HG02852 (cell line): Measurements from ENCODE around the gene MXRA7.

Experiments
- ATAC-seq: cut with Tn5 transposase; IDR thresholded peaks from one replicate; pipeline ENCODE4 v1.9.1; 2021; ENCODE audit warnings: mild to moderate bottlenecking, moderate library complexity; ENCODE audit not compliant: unreplicated experiment

Gene MXRA7

GRCh38 chr17:76697702-76698465 is 12.9 kb downstream of the MXRA7 start:
- ATAC-seq, result no peak

- no peak for ATAC-seq
Observed at GRCh38 chr17:76696763-76697701, 13.7 kb downstream of the MXRA7 start.

- no peak for ATAC-seq
Observed at GRCh38 chr17:76695059-76695831, 15.5 kb downstream of the MXRA7 start.

DNA sequence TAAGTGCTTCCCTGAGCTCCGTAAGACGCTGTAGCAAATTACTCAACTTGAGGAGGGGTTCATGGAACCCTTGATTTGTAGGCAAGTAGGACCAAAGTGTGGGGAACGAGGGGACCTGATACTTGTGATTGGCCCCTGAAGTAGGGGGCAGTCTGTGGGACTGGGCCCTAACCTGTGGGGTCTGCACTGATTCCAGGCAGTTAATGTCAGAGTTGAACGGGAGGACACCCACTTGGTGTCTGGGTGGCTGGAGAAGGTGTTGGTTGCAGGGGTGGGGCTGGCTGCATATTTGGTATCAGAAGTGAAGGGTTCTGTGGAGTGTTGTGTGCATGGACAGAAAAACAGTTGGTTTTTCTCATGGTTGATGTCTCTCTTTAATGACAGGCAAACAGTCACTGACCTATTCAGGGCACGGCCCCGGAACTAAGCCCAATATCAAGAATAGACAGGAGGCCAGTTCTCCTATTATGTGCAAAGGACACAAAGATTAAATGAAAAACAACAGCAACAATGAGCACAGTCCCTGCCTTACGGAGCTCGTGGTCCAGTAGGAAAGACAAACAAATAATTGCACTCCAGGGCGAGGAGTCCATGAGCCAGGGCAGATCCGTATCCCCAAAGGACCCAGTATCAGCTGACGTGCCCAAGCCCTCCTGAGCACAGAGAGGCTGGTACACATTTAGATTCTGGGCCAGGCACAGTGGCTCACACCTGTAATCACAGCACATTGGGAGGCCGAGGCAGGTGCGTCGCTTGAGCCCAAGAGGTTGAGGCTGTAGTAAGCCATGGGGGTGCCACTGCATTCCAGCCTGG is 19.2 kb downstream of the MXRA7 start:
- ATAC-seq, result no peak

- no peak for ATAC-seq
Observed at GRCh38 chr17:76690596-76691280, 20.0 kb downstream of the MXRA7 start.

- no peak for ATAC-seq
Observed at GRCh38 chr17:76689859-76690258, 20.9 kb downstream of the MXRA7 start.

DNA sequence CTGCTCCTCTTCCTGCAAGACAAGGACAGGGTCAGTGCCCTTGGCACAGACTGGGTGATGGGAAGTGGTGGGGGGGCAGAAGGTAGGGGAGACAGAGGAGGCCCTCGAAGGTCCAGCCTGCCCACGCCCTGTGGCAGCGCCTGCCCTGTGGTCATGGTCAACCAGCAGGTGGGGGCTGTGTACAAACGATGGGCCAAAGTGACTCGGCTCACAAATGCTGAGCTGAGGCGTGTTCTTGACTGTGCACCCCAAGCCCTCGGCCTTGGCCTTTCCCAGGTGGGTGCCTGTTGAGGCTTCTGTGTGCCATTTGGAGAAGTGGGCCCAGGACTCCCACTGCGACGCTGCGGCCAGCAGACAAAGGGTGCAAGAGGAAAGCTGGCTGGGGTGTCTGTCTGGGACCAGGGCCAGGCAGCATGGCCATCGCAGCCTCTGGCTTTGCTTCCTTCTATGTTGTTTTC is 22.6 kb downstream of the MXRA7 start:
- ATAC-seq, result no peak

DNA sequence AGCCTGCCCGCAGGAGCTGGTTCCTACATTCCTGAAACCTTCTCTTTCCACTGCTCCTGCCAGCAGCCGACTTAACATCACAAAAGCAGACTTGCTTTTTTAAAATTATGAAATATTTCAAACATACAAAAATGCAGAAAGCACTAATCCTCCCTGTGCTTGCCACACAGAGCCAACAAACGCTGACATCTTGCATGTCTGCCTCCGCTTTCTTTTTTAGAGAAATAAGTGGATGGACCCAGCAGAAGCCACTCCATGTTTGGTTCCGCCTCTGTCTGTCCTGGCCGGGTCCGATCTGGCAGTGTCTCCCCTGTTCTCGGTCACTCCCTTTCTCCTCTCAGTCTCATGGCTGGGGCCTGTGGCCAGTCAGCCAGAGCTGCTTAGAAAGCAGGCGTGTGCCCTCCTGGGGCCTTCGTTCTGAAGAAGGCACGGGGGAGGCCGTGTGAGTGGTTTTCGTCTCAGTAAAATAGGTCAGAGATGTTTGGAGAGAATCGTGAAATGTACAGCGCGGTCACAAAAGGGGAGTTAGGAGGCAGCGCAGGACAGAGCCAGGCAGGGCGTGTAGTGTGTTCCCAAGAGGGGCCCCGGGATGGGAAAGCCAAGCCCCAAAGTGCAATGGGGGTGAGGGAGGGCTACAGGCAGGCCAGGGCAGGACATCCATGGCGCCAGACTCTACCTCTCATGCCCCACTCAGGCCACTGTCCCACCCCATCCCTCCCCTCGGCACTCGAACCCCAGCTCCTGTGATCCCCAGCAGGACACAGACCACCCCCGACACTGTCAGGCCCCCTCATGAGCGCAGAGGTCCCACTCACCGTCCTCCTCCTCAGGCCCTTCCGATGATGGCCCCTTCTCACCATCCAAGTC is 23.2 kb downstream of the MXRA7 start:
- ATAC-seq, result no peak

DNA sequence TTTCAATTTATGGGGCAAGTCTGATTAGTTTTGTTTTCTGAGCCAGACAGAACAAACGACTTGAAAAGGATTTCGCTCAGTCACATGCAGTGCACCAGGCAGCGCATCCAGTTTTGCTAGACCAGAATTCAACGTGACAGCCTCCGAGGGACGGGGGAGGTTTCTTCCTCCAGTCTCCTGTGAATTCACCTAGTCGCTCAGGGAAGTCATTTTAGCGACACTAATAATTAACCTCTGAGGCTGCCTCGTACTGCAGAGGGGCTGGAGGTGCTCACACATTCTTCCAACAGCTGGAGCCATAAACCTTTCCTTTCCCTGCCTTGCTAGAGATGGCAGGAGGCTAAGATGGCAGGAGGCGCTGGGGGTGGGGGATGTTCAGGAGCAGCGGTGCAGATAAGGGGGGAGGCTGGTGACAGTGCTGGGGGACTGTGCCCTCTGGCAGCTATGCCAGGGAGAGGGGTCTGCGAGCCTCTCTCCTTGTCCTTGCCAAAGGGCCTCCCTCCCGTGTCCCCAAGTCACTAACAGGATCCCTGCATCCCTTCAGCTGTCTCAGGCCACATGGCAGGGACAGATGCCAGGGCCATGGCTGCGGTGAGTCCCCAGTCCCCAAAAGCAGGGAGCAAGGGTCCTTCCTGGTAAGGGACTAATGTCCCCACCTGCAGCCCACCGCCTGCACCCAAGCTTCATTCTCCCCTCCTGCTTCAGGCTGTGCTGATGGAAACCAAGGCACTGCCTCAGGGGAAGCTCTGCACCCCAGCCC is 24.0 kb downstream of the MXRA7 start:
- no peak for ATAC-seq

DNA sequence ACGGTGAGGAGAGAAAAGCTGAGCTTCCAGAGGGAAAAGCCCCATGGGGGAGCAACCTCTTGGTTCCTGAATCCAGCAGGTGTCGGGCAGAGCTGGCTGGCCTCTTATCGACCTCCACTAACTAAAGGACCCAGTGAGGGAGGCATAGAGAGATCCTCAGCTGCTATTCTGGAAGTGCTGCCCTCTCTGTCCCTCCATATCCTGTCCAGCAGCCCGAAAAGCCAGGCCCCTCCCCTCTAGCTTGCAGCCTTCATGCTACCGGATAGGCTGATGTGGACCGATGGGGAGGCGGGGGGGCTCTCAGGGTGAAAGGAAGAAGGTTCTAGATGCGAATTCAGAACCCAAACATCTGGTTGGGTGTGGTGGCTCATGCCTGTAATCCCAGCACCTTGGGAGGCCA is 24.9 kb downstream of the MXRA7 start:
- ATAC-seq, result no peak

- ATAC-seq, result no peak
Observed at GRCh38 chr17:76685366-76685765, 25.4 kb downstream of the MXRA7 start.

- ATAC-seq, result no peak
Observed at GRCh38 chr17:76684756-76685155, 26.0 kb downstream of the MXRA7 start.

- ATAC-seq, result no peak
Observed at GRCh38 chr17:76683921-76684745, 26.6 kb downstream of the MXRA7 start.

DNA sequence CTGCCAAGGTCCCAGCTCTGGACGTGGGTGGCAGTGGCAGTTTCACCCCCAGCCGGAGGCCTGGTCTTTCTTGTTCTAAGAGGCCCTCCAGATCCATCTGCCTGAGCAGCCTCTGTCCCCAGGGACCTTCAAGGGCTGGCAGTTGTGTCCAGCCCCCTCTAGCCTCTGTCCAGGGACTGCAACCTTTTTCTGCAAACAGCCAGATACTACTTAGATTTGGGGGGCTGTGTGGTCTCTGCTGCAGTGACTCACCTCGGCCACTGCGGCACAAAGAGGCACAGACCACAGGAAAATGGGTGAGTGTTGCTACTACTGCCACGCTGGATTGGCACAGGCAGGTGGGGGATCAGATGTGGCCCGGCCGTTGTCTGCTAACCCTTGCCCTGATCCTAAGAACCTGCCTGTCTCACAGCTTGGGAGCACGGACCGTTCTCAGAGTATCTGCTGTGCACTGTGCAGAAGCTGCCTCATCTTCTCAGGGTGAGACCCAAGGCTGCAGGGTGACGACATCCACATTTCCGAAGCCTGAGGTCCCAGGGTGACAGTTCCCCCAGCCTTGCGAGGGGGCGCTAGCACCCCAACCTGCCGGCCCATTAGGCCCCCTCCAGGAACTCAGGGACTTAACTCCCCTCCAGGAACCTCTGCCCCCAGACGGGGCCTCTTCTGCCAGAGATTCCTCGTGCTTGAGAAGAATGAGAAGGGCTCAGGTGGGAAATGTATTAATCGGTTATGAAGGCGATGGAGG is 27.6 kb downstream of the MXRA7 start:
- ATAC-seq, result no peak

DNA sequence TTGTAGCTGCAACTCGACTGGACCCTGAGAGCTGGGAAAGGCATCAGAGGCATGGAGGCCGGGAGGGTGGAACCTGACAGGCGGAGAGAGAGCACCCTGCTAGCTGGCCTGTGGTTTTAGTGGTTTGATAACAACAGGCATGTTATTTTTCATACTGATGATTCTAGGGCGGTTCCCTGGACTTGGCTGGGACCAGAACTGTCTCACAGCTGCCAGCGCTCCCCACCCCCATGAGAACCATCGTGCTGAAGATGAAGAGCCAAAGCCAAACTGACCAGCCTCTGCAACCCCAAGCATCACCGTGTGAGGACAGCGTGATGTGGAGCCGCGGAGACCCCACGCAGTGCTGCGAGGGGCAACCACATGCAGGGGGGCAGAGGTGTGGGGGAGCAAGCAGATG is 28.5 kb downstream of the MXRA7 start:
- no peak for ATAC-seq
